Activated naive CD4-positive, alpha-beta T cell treated with anti-CD3 and anti-CD28 coated beads for 36 hours (primary cell): Measurements from ENCODE around the gene AP1S1. TPM values are rescaled to one million over a fixed set of nuclear protein-coding genes. Genes with fewer than 3 reads are reported as not detected.
"Not testable (repeated sequence)": the region's sequence is repeated elsewhere in the genome, so short reads cannot be mapped to it uniquely, and the experiment has no call there.

Experiments used
- CTCF ChIA-PET: fragments of 350-600 bp; sonication (Branson Sonifier 250); formaldehyde crosslinking; loops from one replicate; lab custom pipeline; 2021; ENCODE audit warnings: antibody characterized with exemption; lab: Charles Lee
- DNase-seq: peaks from one replicate; pipeline ENCODE4 v3.0.0-alpha.2; 2020
- H3K27ac Mint-ChIP-seq: one replicate; pipeline ENCODE4 v1.8.0; 2021; ENCODE audit warnings: mild to moderate bottlenecking, mixed read lengths
- H3K27me3 Mint-ChIP-seq: one replicate; pipeline ENCODE4 v1.8.0; 2021; ENCODE audit warnings: low read depth, mixed read lengths
- H3K36me3 Mint-ChIP-seq: one replicate; pipeline ENCODE4 v1.8.0; 2021; ENCODE audit warnings: low read depth, mixed read lengths
- H3K4me1 Mint-ChIP-seq: one replicate; pipeline ENCODE4 v1.8.0; 2021; ENCODE audit warnings: low read depth, mixed read lengths
- H3K4me3 Mint-ChIP-seq: one replicate; pipeline ENCODE4 v1.8.0; 2021; ENCODE audit warnings: mild to moderate bottlenecking, moderate library complexity, mixed read lengths
- H3K9me3 Mint-ChIP-seq: one replicate; pipeline ENCODE4 v1.8.0; 2021; ENCODE audit warnings: mixed read lengths
- intact Hi-C: fragments of 100-400 bp; cut with micrococcal nuclease; formaldehyde crosslinking; loops from one replicate; pipeline ENCODE4 v1.15.1; 2023
- total RNA-seq, 2 experiments: library from RNA; stranded (reverse); gene quantifications; one replicate each; pipeline ENCODE4 v1.2.3, GENCODE V29; 2021

AP1S1 gene
- total RNA-seq: 10 to 100 TPM; 40.6 to 43.5 TPM

GRCh38 chr7:101153969-101154692 lies at the start of gene AP1S1:
TSS of gene AP1S1 (plus strand) at chr7:101154476. CDS start at chr7:101154515, 39 bp downstream.
- H3K27ac Mint-ChIP-seq: no peak within 1 kb of the TSS
- no peaks in the 10 kb centered on the region for H3K9me3 Mint-ChIP-seq
- peak within 1 kb of the TSS; percentile 79 for H3K4me3 Mint-ChIP-seq
- no peaks in the 10 kb centered on the region for H3K27me3 Mint-ChIP-seq
- peaks cover 9% of the 10 kb centered on the region for H3K4me1 Mint-ChIP-seq
- intact Hi-C loops: loop anchor here (1.0 kb wide), 2 partner anchors 11 to 16 kb away; partner anchors contain the start of gene VGF
- DNase-seq: peak; percentile 96
- peaks cover 6% of the 10 kb centered on the region for H3K36me3 Mint-ChIP-seq
- CTCF ChIA-PET: interaction anchor here (0.8 to 2.3 kb wide), 3 partner anchors 10 to 39 kb away, joined by 3 to 22 read pairs (median 5); no protein-coding TSS in a partner anchor

- H3K9me3 Mint-ChIP-seq: no peaks in the 10 kb centered on the region
- H3K4me3 Mint-ChIP-seq: no peak overlapping the region
- peaks cover 18% of the 10 kb centered on the region for H3K27me3 Mint-ChIP-seq
- no peak for DNase-seq
- CTCF ChIA-PET: interaction anchor here (0.6 to 1.2 kb wide), 3 partner anchors 10 to 65 kb away, joined by 3 to 4 read pairs (median 3); no protein-coding TSS in a partner anchor
- no peaks in the 10 kb centered on the region for H3K36me3 Mint-ChIP-seq
- no peak overlapping the region for H3K27ac Mint-ChIP-seq
- H3K4me1 Mint-ChIP-seq: peaks cover 8% of the 10 kb centered on the region
- intact Hi-C loops: no loop called here
Measured at GRCh38 chr7:101104799-101105198, 49.5 kb upstream of the AP1S1 start.

GRCh38 chr7:101105248-101105647 lies 49.0 kb upstream of the AP1S1 start:
- DNase-seq, H3K36me3 Mint-ChIP-seq, H3K4me1 Mint-ChIP-seq, H3K9me3 Mint-ChIP-seq, H3K4me3 Mint-ChIP-seq, intact Hi-C loops, H3K27ac Mint-ChIP-seq: not testable (repeated sequence)
- CTCF ChIA-PET: interaction anchor here (0.6 to 1.2 kb wide), 3 partner anchors 11 to 65 kb away, joined by 3 to 4 read pairs (median 3); no protein-coding TSS in a partner anchor
- peaks cover 18% of the 10 kb centered on the region for H3K27me3 Mint-ChIP-seq

GRCh38 chr7:101106386-101106785 lies 47.9 kb upstream of the AP1S1 start:
- Mint-ChIP-seq H3K9me3 (no peaks in the 10 kb centered on the region), H3K36me3 (no peaks in the 10 kb centered on the region), H3K27ac (no peak overlapping the region), H3K4me1 (no peaks in the 10 kb centered on the region), H3K4me3 (no peak overlapping the region), H3K27me3 (peaks cover 14% of the 10 kb centered on the region)
- CTCF ChIA-PET: no interaction called here
- intact Hi-C loops: no loop called here
- DNase-seq: no peak

- CTCF ChIA-PET: interaction anchor here (2.1 kb wide), 1 partner anchor 36 kb away, joined by 6 read pairs; no protein-coding TSS in a partner anchor
- Mint-ChIP-seq H3K4me3 (no peak overlapping the region), H3K27me3 (peaks cover 7% of the 10 kb centered on the region), H3K9me3 (no peaks in the 10 kb centered on the region), H3K27ac (no peak overlapping the region), H3K4me1 (no peaks in the 10 kb centered on the region), H3K36me3 (no peaks in the 10 kb centered on the region)
- intact Hi-C loops: no loop called here
- DNase-seq: no peak
Measured at GRCh38 chr7:101108330-101108857, 45.9 kb upstream of the AP1S1 start.

- CTCF ChIA-PET: interaction anchor here (2.1 kb wide), 1 partner anchor 35 kb away, joined by 6 read pairs; no protein-coding TSS in a partner anchor
- H3K27ac Mint-ChIP-seq: no peak overlapping the region
- H3K9me3 Mint-ChIP-seq: no peaks in the 10 kb centered on the region
- DNase-seq: no peak
- H3K4me1 Mint-ChIP-seq: no peaks in the 10 kb centered on the region
- intact Hi-C loops: no loop called here
- H3K36me3 Mint-ChIP-seq: no peaks in the 10 kb centered on the region
- H3K4me3 Mint-ChIP-seq: no peak overlapping the region
- peaks cover 4% of the 10 kb centered on the region for H3K27me3 Mint-ChIP-seq
Measured at GRCh38 chr7:101108961-101109360, 45.3 kb upstream of the AP1S1 start.

GRCh38 chr7:101109368-101109767 lies 44.9 kb upstream of the AP1S1 start:
- Mint-ChIP-seq H3K27me3 (peaks cover 4% of the 10 kb centered on the region), H3K4me3 (no peak overlapping the region), H3K4me1 (no peaks in the 10 kb centered on the region), H3K36me3 (no peaks in the 10 kb centered on the region), H3K27ac (no peak overlapping the region), H3K9me3 (no peaks in the 10 kb centered on the region)
- CTCF ChIA-PET: interaction anchor here (2.1 kb wide), 1 partner anchor 35 kb away, joined by 6 read pairs; no protein-coding TSS in a partner anchor
- no peak for DNase-seq
- intact Hi-C loops: no loop called here

GRCh38 chr7:101111261-101111660 lies 43.0 kb upstream of the AP1S1 start:
- Mint-ChIP-seq H3K36me3 (no peaks in the 10 kb centered on the region), H3K27ac (no peak overlapping the region), H3K4me1 (no peaks in the 10 kb centered on the region), H3K27me3 (peaks cover 4% of the 10 kb centered on the region), H3K4me3 (no peak overlapping the region), H3K9me3 (no peaks in the 10 kb centered on the region)
- DNase-seq: no peak
- intact Hi-C loops: no loop called here
- CTCF ChIA-PET: interaction anchor here (1.9 kb wide), 1 partner anchor 32 kb away, joined by 5 read pairs; no protein-coding TSS in a partner anchor

- Mint-ChIP-seq H3K27me3 (peaks cover 4% of the 10 kb centered on the region), H3K27ac (no peak overlapping the region), H3K4me1 (no peaks in the 10 kb centered on the region), H3K36me3 (no peaks in the 10 kb centered on the region), H3K4me3 (no peak overlapping the region), H3K9me3 (no peaks in the 10 kb centered on the region)
- CTCF ChIA-PET: interaction anchor here (0.7 kb wide), 1 partner anchor 35 kb away, joined by 3 read pairs; no protein-coding TSS in a partner anchor
- intact Hi-C loops: no loop called here
- DNase-seq: no peak
Measured at GRCh38 chr7:101112233-101112632, 42.0 kb upstream of the AP1S1 start.

GRCh38 chr7:101113140-101113539 lies 41.1 kb upstream of the AP1S1 start:
- H3K4me1 Mint-ChIP-seq, DNase-seq, H3K9me3 Mint-ChIP-seq, H3K27me3 Mint-ChIP-seq, H3K27ac Mint-ChIP-seq, intact Hi-C loops, H3K36me3 Mint-ChIP-seq, H3K4me3 Mint-ChIP-seq: not testable (repeated sequence)
- CTCF ChIA-PET: interaction anchor here (0.6 kb wide), 1 partner anchor 12 kb away, joined by 4 read pairs; no protein-coding TSS in a partner anchor

GRCh38 chr7:101113836-101114235 lies 40.4 kb upstream of the AP1S1 start:
- CTCF ChIA-PET: interaction anchor here (0.5 to 0.6 kb wide), 2 partner anchors 12 to 39 kb away, joined by 3 to 4 read pairs; no protein-coding TSS in a partner anchor
- intact Hi-C loops: no loop called here
- no peaks in the 10 kb centered on the region for H3K27me3 Mint-ChIP-seq
- no peak overlapping the region for H3K4me3 Mint-ChIP-seq
- no peaks in the 10 kb centered on the region for H3K36me3 Mint-ChIP-seq
- H3K4me1 Mint-ChIP-seq: no peaks in the 10 kb centered on the region
- H3K27ac Mint-ChIP-seq: no peak overlapping the region
- DNase-seq: no peak
- H3K9me3 Mint-ChIP-seq: no peaks in the 10 kb centered on the region

GRCh38 chr7:101114492-101114891 lies 39.8 kb upstream of the AP1S1 start:
- H3K27me3 Mint-ChIP-seq: peaks cover 3% of the 10 kb centered on the region
- no peak overlapping the region for H3K4me3 Mint-ChIP-seq
- no peaks in the 10 kb centered on the region for H3K9me3 Mint-ChIP-seq
- H3K27ac Mint-ChIP-seq: no peak overlapping the region
- no peak for DNase-seq
- H3K4me1 Mint-ChIP-seq: no peaks in the 10 kb centered on the region
- intact Hi-C loops: no loop called here
- no peaks in the 10 kb centered on the region for H3K36me3 Mint-ChIP-seq
- CTCF ChIA-PET: no interaction called here
